22Rv1 (cell line): Measurements from ENCODE around the gene LRRIQ3.
A peak's percentile ranks its signal among the peaks of the same experiment; 100 is the strongest.

Experiments
- H3K27ac ChIP-seq: fragments of 450-650 bp; 2 replicates; pipeline ENCODE4 v1.5.1; 2017
- CTCF ChIP-seq: fragments of 450-650 bp; IDR thresholded peaks from 2 replicates; pipeline ENCODE4 v1.5.1; 2017; ENCODE audit warnings: mild to moderate bottlenecking
- ZFX ChIP-seq: fragments of 450-650 bp; IDR thresholded peaks from 2 replicates; pipeline ENCODE4 v1.6.1; 2017; ENCODE audit warnings: antibody characterized with exemption, borderline replicate concordance

The LRRIQ3 gene

GRCh38 chr1:73980324-73981040 is 217.5 kb downstream of the LRRIQ3 start:
- peak overlapping the region; percentile 41 for H3K27ac ChIP-seq
- TF ChIP-seq CTCF (no peak), ZFX (no peak)

DNA sequence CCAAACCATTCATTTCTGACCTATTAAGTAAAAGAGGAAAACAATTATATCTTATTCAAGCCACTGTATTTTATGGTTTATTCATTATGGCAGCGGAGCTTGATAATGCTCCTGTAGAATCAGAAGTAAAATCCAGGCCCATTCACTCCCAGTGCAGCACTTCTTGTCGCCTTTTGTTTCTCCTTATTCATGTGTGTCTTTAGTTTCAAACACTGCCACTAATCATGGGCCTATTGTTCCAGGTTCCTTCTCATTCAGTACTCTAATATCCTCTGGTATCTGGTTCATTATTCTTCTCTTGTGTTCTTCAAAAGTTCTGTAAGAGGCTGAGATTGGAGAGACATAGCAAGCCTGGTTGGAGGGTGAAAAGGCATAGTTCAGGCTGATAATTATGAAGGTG is 218.3 kb downstream of the LRRIQ3 start:
- peak overlapping the region; percentile 41 for H3K27ac ChIP-seq
- no peak for TF ChIP-seq CTCF
- TF ChIP-seq ZFX: no peak

- H3K27ac ChIP-seq: no peak overlapping the region
- TF ChIP-seq CTCF (no peak), ZFX (no peak)
Observed at GRCh38 chr1:73978964-73979363, 219.0 kb downstream of the LRRIQ3 start.
